Gastrocnemius medialis (tissue), 4 donors: Measurements from ENCODE around the gene LAMTOR5. TPM values are rescaled to one million over a fixed set of nuclear protein-coding genes. Genes with fewer than 3 reads are reported as not detected.
A peak's percentile ranks its signal among the peaks of the same experiment; 100 is the strongest.

Experiments used
- ATAC-seq, 2 donors: fragments of 150-250 bp; one replicate each; pipeline ENCODE4 v1.9.1; 2016
- DNase-seq, 2 donors: peaks; one replicate each; pipeline ENCODE4 v3.0.0-alpha.2; 2019
- H3K27ac ChIP-seq, 4 donors: fragments of 200-600 bp; sonication (generic); 1 replicate in 1 of 4; 2 replicates in 3 of 4; pipeline ENCODE4 v1.5.1; 2016 to 2018; ENCODE audit warnings: mild to moderate bottlenecking in 2 of 4, moderate library complexity in 1 of 4
- H3K27me3 ChIP-seq, 3 donors: fragments of 200-600 bp; sonication (generic) in 2 of 3; 1 replicate in 1 of 3; 2 replicates in 2 of 3; pipeline versions ENCODE4 v1.5.1 to v1.6.0; 2016 to 2019; ENCODE audit warnings: mild to moderate bottlenecking in 1 of 3, moderate library complexity in 1 of 3
- H3K36me3 ChIP-seq, 2 donors: fragments of 200-600 bp; sonication (generic) in 1 of 2; one replicate each; pipeline ENCODE4 v1.5.1; 2017 to 2018
- H3K4me1 ChIP-seq, 2 donors: fragments of 200-600 bp; sonication (generic) in 1 of 2; one replicate each; pipeline ENCODE4 v1.5.1; 2016 to 2017; ENCODE audit warnings: mild to moderate bottlenecking in 2 of 2
- H3K4me3 ChIP-seq, 4 donors: fragments of 200-600 bp; sonication (generic) in 3 of 4; 1 replicate in 1 of 4; 2 replicates in 3 of 4; pipeline ENCODE4 v1.5.1; 2016 to 2019; ENCODE audit warnings: mild to moderate bottlenecking in 2 of 4
- H3K9me3 ChIP-seq, 3 donors: fragments of 200-600 bp; sonication (generic) in 2 of 3; 1 replicate in 1 of 3; 2 replicates in 2 of 3; pipeline ENCODE4 v1.5.1; 2016 to 2019
- POLR2A ChIP-seq, 2 donors: fragments of 450-650 bp; IDR thresholded peaks; one replicate each; pipeline ENCODE4 v1.6.1; 2017; ENCODE audit warnings: antibody characterized with exemption in 2 of 2, mild to moderate bottlenecking in 2 of 2, moderate library complexity in 2 of 2
- in situ Hi-C, 4 donors: fragments of 200-750 bp; cut with MboI; loops; one replicate each; pipeline versions ENCODE4 v1.15.0 to v1.8.0; 2017; ENCODE audit warnings: low sequenced_read_pairs in 4 of 4
- intact Hi-C: fragments of 100-400 bp; cut with DNase I; formaldehyde crosslinking; loops from one replicate; pipeline ENCODE4 v1.15.1; 2023; ENCODE audit warnings: low total_unique reads
- total RNA-seq, 4 donors: library from RNA; depleted of rRNA; stranded (reverse); fragments of >200 nt; gene quantifications; one replicate each; pipeline versions ENCODE4 v1.1.0 to v1.2.3, GENCODE V29; 2016
- TF ChIP-seq, protein P1 (sequence below), 5 experiments: fragments of 450-650 bp in 3 of 5; fragments of 200-600 bp in 2 of 5; sonication (generic) in 2 of 5; IDR thresholded peaks in 4 of 5; conservative IDR thresholded peaks in 1 of 5; 1 replicate in 4 of 5; 2 replicates in 1 of 5; pipeline ENCODE4 v1.5.1; 2016 to 2019; ENCODE audit warnings: antibody characterized with exemption in 5 of 5, mild to moderate bottlenecking in 3 of 5, moderate library complexity in 3 of 5

LAMTOR5 gene
- total RNA-seq, 4 donors from 2014 or later = 116 to 203 (median 153) TPM

DNA sequence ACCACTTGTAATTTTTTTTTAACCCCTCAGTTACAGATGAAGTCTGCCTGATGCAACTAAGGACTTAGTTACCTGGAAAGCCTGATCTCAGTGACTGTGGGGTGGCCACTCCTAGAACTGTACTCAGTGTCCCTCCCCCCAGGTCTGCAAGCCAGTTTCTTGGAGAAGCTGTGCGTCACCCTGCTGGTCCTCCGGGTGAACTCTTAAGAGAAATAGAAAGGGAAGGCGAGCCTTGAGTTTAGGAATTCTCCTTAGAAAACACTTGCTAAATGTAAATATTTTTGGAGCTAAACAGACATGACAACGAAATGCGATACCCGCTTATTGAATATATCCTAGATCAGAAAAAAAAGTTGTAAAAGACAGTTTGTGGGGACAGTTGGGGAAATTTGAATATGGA is 17.4 kb downstream of the LAMTOR5 start:
- H3K4me1 ChIP-seq = peaks cover 0 to 10% of the 10 kb centered on the region in 2 donors
- intact Hi-C loops = no loop called here
- ATAC-seq = peak in 1 of 2 donors; percentile 68

GRCh38 chr1:110387048-110387754 is 20.3 kb downstream of the LAMTOR5 start:
- ATAC-seq = no peak
- Histone ChIP-seq H3K9me3 (no peaks in the 10 kb centered on the region), H3K4me1 (peaks cover 0 to 10% of the 10 kb centered on the region in 2 donors), H3K27ac (no peak overlapping the region), H3K4me3 (no peak overlapping the region), H3K27me3 (no peaks in the 10 kb centered on the region), H3K36me3 (peaks cover 0 to 6% of the 10 kb centered on the region in 2 donors)
- TF ChIP-seq, protein P1, sequence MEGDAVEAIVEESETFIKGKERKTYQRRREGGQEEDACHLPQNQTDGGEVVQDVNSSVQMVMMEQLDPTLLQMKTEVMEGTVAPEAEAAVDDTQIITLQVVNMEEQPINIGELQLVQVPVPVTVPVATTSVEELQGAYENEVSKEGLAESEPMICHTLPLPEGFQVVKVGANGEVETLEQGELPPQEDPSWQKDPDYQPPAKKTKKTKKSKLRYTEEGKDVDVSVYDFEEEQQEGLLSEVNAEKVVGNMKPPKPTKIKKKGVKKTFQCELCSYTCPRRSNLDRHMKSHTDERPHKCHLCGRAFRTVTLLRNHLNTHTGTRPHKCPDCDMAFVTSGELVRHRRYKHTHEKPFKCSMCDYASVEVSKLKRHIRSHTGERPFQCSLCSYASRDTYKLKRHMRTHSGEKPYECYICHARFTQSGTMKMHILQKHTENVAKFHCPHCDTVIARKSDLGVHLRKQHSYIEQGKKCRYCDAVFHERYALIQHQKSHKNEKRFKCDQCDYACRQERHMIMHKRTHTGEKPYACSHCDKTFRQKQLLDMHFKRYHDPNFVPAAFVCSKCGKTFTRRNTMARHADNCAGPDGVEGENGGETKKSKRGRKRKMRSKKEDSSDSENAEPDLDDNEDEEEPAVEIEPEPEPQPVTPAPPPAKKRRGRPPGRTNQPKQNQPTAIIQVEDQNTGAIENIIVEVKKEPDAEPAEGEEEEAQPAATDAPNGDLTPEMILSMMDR (IDR thresholded peaks at IDR 0.05 in 4 of 5, conservative IDR thresholded peaks at IDR 0.05 in 1 of 5) = no peak
- no peak for TF ChIP-seq POLR2A (IDR thresholded peaks at IDR 0.05)
- DNase-seq = no peak
- in situ Hi-C loops (no loop called here), intact Hi-C loops (no loop called here)

More for the DNA sequence above, 17.4 kb downstream of the LAMTOR5 start:
- Histone ChIP-seq H3K27me3 (no peaks in the 10 kb centered on the region), H3K36me3 (peaks cover 0 to 10% of the 10 kb centered on the region in 2 donors), H3K4me3 (peak overlapping the region in 3 of 4 donors; percentile 20 to 35 (median 35)), H3K27ac (peak overlapping the region in 2 of 4 donors; percentile 42 to 47), H3K9me3 (no peaks in the 10 kb centered on the region)
- DNase-seq = no peak
- TF ChIP-seq POLR2A (IDR thresholded peaks at IDR 0.05) = no peak
- TF ChIP-seq, protein P1 (IDR thresholded peaks at IDR 0.05 in 4 of 5, conservative IDR thresholded peaks at IDR 0.05 in 1 of 5) = no peak
- in situ Hi-C loops = no loop called here

- in situ Hi-C loops (no loop called here), intact Hi-C loops (no loop called here)
- no peak overlapping the region for H3K27ac ChIP-seq
- H3K9me3 ChIP-seq = no peaks in the 10 kb centered on the region
- no peak for TF ChIP-seq POLR2A (IDR thresholded peaks at IDR 0.05)
- TF ChIP-seq, protein P1 (IDR thresholded peaks at IDR 0.05 in 4 of 5, conservative IDR thresholded peaks at IDR 0.05 in 1 of 5) = no peak
- DNase-seq = no peak
- H3K27me3 ChIP-seq = no peaks in the 10 kb centered on the region
- H3K4me1 ChIP-seq = peaks cover 0 to 5% of the 10 kb centered on the region in 2 donors
- no peak overlapping the region for H3K4me3 ChIP-seq
- ATAC-seq = no peak
- peaks cover 0 to 12% of the 10 kb centered on the region in 2 donors for H3K36me3 ChIP-seq
Observed at GRCh38 chr1:110385369-110385768, 22.1 kb downstream of the LAMTOR5 start.

- H3K4me1 ChIP-seq = no peaks in the 10 kb centered on the region
- intact Hi-C loops (no loop called here), in situ Hi-C loops (no loop called here)
- H3K9me3 ChIP-seq = no peaks in the 10 kb centered on the region
- no peak overlapping the region for H3K27ac ChIP-seq
- H3K36me3 ChIP-seq = peaks cover 0 to 15% of the 10 kb centered on the region in 2 donors
- ATAC-seq (no peak), DNase-seq (no peak)
- no peak overlapping the region for H3K4me3 ChIP-seq
- H3K27me3 ChIP-seq = no peaks in the 10 kb centered on the region
- no peak for TF ChIP-seq POLR2A (IDR thresholded peaks at IDR 0.05)
- TF ChIP-seq, protein P1 (IDR thresholded peaks at IDR 0.05 in 4 of 5, conservative IDR thresholded peaks at IDR 0.05 in 1 of 5) = no peak
Observed at GRCh38 chr1:110384581-110385321, 22.7 kb downstream of the LAMTOR5 start.
